Brain pericyte (primary cell): Measurements from ENCODE around the gene WDR88.
"Not testable (repeated sequence)": the region's sequence is repeated elsewhere in the genome, so short reads cannot be mapped to it uniquely, and the experiment has no call there.

Experiments
- DNase-seq: peaks from one replicate; pipeline ENCODE4 v3.0.0-alpha.2; 2012; ENCODE audit warnings: low read depth, low spot score

Gene WDR88

GRCh38 chr19:33129901-33130300 is 2.0 kb upstream of the WDR88 start:
- no peak for DNase-seq

GRCh38 chr19:33130433-33130832 is 1.5 kb upstream of the WDR88 start:
- no peak for DNase-seq

- DNase-seq, result no peak
Measured at GRCh38 chr19:33132425-33132824, 511 bp downstream of the WDR88 start.

- DNase-seq, result no peak
Measured at GRCh38 chr19:33133438-33134031, 1.6 kb downstream of the WDR88 start.

- no peak for DNase-seq
Measured at GRCh38 chr19:33134571-33135041, 2.7 kb downstream of the WDR88 start.

- no peak for DNase-seq
Measured at GRCh38 chr19:33139165-33139564, 7.3 kb downstream of the WDR88 start.

- no peak for DNase-seq
Measured at GRCh38 chr19:33143897-33144405, 12.0 kb downstream of the WDR88 start.

- no peak for DNase-seq
Measured at GRCh38 chr19:33146209-33146608, 14.3 kb downstream of the WDR88 start.

- DNase-seq, result no peak
Measured at GRCh38 chr19:33147538-33147937, 15.6 kb downstream of the WDR88 start.

GRCh38 chr19:33150852-33151518 is 19.1 kb downstream of the WDR88 start:
- no peak for DNase-seq

GRCh38 chr19:33152176-33152575 is 20.3 kb downstream of the WDR88 start:
- no peak for DNase-seq

- DNase-seq, result not testable (repeated sequence)
Measured at GRCh38 chr19:33152625-33153024, 20.7 kb downstream of the WDR88 start.

GRCh38 chr19:33154313-33154712 is 22.4 kb downstream of the WDR88 start:
- not testable (repeated sequence) for DNase-seq

- DNase-seq, result no peak
Measured at GRCh38 chr19:33156334-33156733, 24.4 kb downstream of the WDR88 start.

- DNase-seq, result no peak
Measured at GRCh38 chr19:33157906-33158305, 26.0 kb downstream of the WDR88 start.

- DNase-seq, result no peak
Measured at GRCh38 chr19:33158365-33158764, 26.5 kb downstream of the WDR88 start.

GRCh38 chr19:33159149-33159548 is 27.2 kb downstream of the WDR88 start:
- no peak for DNase-seq

GRCh38 chr19:33159893-33160292 is 28.0 kb downstream of the WDR88 start:
- no peak for DNase-seq

GRCh38 chr19:33161201-33161600 is 29.3 kb downstream of the WDR88 start:
- DNase-seq, result no peak

GRCh38 chr19:33163481-33163880 is 31.6 kb downstream of the WDR88 start:
- DNase-seq, result no peak

GRCh38 chr19:33166037-33166436 is 34.1 kb downstream of the WDR88 start:
- not testable (repeated sequence) for DNase-seq

GRCh38 chr19:33167438-33167837 is 35.5 kb downstream of the WDR88 start:
- DNase-seq, result no peak

GRCh38 chr19:33168528-33168927 is 36.6 kb downstream of the WDR88 start:
- no peak for DNase-seq
